Left ventricle myocardium inferior (tissue), 1 donor: Measurements from ENCODE around the gene CDH18. TPM values are rescaled to one million over a fixed set of nuclear protein-coding genes. Genes with fewer than 3 reads are reported as not detected.

Source experiments
- DNase-seq: peaks from one replicate; pipeline ENCODE4 v3.0.0-alpha.2; 2020
- H3K27ac ChIP-seq: fragments of 200-600 bp; replicated peaks from 2 replicates; pipeline ENCODE4 v1.8.0; 2021
- H3K27me3 ChIP-seq: fragments of 200-600 bp; 2 replicates; pipeline ENCODE4 v1.8.0; 2021; ENCODE audit warnings: low read depth
- H3K36me3 ChIP-seq: fragments of 200-600 bp; 2 replicates; pipeline ENCODE4 v1.8.0; 2021
- H3K4me1 ChIP-seq: fragments of 200-600 bp; 2 replicates; pipeline ENCODE4 v1.8.0; 2021
- H3K4me3 ChIP-seq: fragments of 200-600 bp; 2 replicates; pipeline ENCODE4 v1.8.0; 2021; ENCODE audit warnings: mild to moderate bottlenecking, moderate library complexity
- H3K9me3 ChIP-seq: fragments of 200-600 bp; replicated peaks from 2 replicates; pipeline ENCODE4 v1.8.0; 2021
- CTCF ChIP-seq: fragments of 200-600 bp; IDR thresholded peaks from 2 replicates; pipeline ENCODE4 v1.8.0; 2021; ENCODE audit warnings: antibody characterized with exemption, mild to moderate bottlenecking, borderline replicate concordance
- intact Hi-C: fragments of 100-400 bp; cut with micrococcal nuclease; formaldehyde crosslinking; loops from one replicate; pipeline ENCODE4 v1.11.0; 2022
- total RNA-seq: library from RNA; stranded (reverse); fragmentation: NEBNext Ultra II Directional; extraction: Animal tissue kit (Norgen Biotek cat#: 25700); gene quantifications from one replicate; pipeline ENCODE4 v1.2.1, GENCODE V29; 2021
- donor health status: DM: no; HTN: yes; CAD: no; lungs with severe emphysema.

CDH18 gene
- total RNA-seq, 1 donor from 2014 or later, result not detected

- intact Hi-C loops, result no loop called here
- no peaks in the 10 kb centered on the region for H3K36me3 ChIP-seq
- no peak for DNase-seq
- peaks cover 24% of the 10 kb centered on the region for H3K9me3 ChIP-seq
- no peaks in the 10 kb centered on the region for H3K27me3 ChIP-seq
- H3K27ac ChIP-seq, result no peak overlapping the region
- no peak for TF ChIP-seq CTCF
- H3K4me3 ChIP-seq, result no peak overlapping the region
- H3K4me1 ChIP-seq, result no peaks in the 10 kb centered on the region
Observed at GRCh38 chr5:19866090-19866450, 121.9 kb downstream of the CDH18 start.

GRCh38 chr5:19865336-19866089 is 122.5 kb downstream of the CDH18 start:
- no peak overlapping the region for H3K27ac ChIP-seq
- no peak for TF ChIP-seq CTCF

GRCh38 chr5:19862711-19863110 is 125.3 kb downstream of the CDH18 start:
- Histone ChIP-seq H3K9me3 (peaks cover 24% of the 10 kb centered on the region), H3K4me1 (no peaks in the 10 kb centered on the region), H3K36me3 (no peaks in the 10 kb centered on the region), H3K27ac (no peak overlapping the region), H3K4me3 (no peak overlapping the region), H3K27me3 (no peaks in the 10 kb centered on the region)
- TF ChIP-seq CTCF, result no peak
- intact Hi-C loops, result no loop called here
- DNase-seq, result no peak

More at GRCh38 chr5:19865336-19866089, 122.5 kb downstream of the CDH18 start:
- DNase-seq, result no peak
- Histone ChIP-seq H3K27me3 (no peaks in the 10 kb centered on the region), H3K9me3 (peaks cover 24% of the 10 kb centered on the region), H3K36me3 (no peaks in the 10 kb centered on the region), H3K4me1 (no peaks in the 10 kb centered on the region), H3K4me3 (no peak overlapping the region)
- intact Hi-C loops, result no loop called here

GRCh38 chr5:19859020-19859419 is 129.0 kb downstream of the CDH18 start:
- intact Hi-C loops, result no loop called here
- Histone ChIP-seq H3K9me3 (peaks cover 5% of the 10 kb centered on the region), H3K4me3 (no peak overlapping the region), H3K4me1 (no peaks in the 10 kb centered on the region), H3K27ac (no peak overlapping the region), H3K36me3 (no peaks in the 10 kb centered on the region), H3K27me3 (no peaks in the 10 kb centered on the region)
- no peak for TF ChIP-seq CTCF
- DNase-seq, result no peak

GRCh38 chr5:19855931-19856330 is 132.1 kb downstream of the CDH18 start:
- H3K27me3 ChIP-seq, result no peaks in the 10 kb centered on the region
- intact Hi-C loops, result no loop called here
- H3K4me1 ChIP-seq, result no peaks in the 10 kb centered on the region
- H3K27ac ChIP-seq, result no peak overlapping the region
- H3K36me3 ChIP-seq, result no peaks in the 10 kb centered on the region
- H3K4me3 ChIP-seq, result no peak overlapping the region
- H3K9me3 ChIP-seq, result peaks cover 2% of the 10 kb centered on the region
- no peak for TF ChIP-seq CTCF
- no peak for DNase-seq
